ENCODE data around the gene ZC3H18.

ZC3H18 gene

DNA sequence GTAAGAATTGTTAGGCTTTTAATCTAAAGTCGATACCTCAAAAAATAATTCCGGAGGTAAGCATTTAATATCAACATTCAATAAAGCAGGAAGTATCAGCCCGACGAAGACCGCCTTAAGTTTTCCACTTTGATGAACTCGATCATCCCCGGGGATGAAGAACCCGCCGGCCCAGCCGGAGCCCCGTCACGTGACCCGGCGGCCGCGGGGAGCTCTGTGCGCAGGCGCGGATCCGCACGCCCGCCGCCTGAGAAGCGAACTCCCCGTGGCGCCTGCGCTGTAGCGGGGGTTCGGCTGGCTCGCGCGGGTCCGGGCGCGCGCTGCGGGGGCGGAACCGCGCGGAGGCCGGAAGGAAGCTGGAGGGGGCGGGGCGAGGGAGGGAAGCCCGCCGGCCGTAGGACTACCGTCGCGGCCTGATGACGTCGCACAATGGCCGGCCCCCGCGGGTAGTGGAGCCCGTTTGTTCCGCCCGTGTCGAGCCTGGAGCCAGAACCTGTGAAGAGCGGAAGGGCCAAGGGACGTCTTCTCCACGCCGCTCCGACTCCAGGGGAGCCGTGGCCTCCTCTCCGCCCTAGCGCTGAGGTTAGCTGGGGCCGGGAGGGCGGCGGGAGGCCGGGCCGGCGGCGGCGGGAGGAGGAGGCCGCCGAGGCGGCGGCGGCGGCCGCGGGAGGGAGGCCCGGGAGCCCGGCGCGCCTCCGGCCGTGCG, at the start of gene ZC3H18:
Gene ZC3H18 (plus strand): TSS at position 419 of the 706 bp plus-strand sequence. CDS start 6,721 bp downstream, outside the sequence.
- peak; percentile 98 for DNase-seq

DNA sequence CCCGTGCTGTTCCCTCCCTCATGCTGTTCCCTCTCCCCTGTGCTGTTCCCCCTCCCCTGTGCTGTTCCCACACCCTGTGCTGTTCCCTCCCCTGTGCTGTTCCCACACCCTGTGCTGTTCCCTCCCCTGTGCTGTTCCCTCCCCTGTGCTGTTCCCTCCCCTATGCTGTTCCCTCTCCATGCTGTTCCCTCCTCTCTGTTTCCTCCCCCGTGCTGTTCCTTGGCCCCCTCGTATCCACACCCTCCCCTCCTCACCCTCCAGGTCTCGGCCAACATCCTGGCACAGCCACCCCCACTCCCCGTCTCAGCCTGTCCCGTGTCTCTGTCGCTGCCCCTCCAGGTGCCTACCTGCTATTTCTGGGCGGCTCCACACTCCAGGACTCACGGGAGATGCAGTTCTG, 48.5 kb upstream of the ZC3H18 start:
- DNase-seq: no peak

DNA sequence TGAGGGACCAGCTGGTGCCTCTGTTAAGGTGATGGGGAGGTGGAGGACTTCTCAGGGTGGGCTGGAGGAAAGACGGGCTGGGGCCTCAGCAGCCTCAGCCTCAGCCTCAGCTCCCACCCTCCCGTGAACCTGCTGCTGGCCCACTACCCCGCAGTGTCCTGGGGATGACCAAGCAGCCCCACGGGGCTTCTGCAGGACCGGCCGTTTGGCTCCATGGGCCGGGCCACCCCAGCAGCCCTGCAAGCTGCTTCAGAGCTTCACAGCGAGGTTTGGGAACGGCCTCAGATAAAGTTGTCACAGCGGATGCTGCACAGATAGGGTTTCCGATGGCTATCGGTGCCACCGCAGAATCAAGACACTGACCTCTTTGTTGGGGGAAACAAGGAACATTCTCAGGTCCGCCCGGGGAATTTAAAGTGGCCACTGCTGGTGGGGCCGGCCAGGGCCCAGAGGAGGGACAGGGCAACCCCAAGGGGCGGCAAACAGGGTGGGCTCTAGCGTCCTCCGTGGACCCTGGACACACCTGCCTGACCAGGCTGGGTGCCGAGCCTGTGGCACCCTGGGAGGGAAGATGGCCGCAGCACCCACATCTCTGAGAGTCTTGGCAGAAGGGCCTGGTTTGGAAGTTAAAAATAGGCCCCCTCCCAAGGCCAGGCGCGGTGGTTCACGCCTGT, 47.8 kb upstream of the ZC3H18 start:
- no peak for DNase-seq

DNA sequence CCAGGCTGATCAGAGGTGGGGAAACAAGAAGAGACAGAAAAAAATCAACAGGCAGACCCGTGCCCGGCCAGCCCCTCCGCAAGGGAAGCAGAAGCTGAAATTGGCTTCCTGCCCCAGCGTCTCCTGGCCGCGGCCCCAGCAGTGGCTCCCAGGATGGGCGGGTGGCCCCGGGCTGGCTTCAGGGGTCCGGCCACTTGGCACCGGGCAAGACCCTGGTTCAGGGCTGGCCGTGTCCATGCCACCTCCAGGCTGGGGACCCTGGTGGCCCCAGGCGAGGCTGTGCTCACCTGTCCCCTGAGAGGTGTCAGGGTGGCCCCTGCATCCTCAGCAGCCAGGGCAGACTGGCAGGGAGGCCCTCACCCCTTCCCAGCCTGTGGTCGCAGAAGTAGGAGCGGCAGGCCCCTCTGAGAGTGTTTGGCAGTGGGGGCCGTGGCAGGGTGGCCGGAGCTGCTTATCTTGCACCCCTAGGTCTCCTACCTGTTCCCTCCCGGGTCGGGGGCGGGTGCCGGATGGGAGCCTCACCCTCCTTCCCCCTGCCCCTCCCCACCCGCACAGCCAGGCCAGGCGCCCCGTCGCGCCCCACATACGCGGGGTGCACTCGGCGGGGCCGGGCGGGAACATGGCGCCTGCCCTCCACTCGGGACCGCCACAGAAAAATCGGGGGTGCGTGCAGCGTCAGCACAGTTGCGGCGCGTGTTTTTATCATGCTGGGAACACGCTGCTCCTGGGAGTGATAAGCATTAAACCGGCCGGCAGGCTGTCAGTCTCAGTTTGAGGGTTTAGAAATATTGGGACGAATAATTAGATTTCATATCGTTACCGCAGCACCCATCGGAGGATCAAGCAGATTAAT, 46.7 kb upstream of the ZC3H18 start:
- no peak for DNase-seq

- DNase-seq: no peak
These were observed 45.8 kb upstream of the ZC3H18 start for GRCh38 chr16:88524274-88524972.

DNA sequence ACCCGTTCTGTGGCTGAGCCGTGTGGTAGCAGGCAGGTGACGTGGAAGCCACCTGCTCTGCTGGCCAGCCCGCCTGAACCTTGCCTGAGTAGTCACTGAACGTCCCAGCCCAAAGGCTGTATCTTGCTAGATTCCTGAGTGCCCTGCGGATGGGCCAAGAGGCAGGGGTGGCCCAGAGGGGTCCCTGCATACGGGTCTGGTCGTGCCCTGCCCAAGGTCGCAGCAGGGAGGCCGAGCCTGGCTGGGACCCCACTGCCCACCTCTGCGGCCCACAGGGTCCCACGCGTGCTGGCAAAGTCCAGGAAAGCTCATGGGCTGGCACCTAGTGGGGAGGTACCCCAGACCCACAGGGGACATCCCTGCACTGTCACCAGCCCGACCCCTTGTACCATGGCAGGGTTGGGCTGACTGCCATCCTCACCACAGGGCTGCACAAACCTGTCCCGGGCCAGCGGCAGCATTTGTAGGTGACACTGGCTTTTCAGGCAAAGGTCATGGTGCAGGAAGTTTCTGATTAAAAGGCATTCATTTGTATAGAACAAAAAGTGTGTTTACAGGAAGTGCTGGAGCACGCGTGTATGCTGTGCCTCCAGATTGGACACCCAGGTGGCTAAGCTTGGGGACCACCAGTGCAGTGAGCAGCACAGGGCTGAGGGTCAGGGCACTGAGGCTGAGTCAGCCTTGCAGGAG, 45.1 kb upstream of the ZC3H18 start:
- no peak for DNase-seq

DNA sequence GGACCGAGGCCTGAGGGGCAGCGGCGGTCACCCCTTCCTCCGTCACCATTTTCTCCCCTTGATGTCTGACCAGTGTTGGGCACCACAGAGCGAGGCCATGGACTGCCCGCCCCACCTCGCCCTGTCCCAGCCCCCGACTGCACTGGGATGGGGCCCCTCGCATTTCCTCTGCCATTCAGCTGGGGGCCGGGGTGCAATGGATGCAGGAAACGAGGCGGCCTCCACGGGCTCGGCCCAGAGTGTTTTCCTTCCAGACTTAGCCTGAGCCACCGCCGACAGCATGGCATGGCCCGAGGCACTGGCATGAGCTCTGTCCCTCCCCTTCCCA, 44.6 kb upstream of the ZC3H18 start:
- DNase-seq: no peak

DNA sequence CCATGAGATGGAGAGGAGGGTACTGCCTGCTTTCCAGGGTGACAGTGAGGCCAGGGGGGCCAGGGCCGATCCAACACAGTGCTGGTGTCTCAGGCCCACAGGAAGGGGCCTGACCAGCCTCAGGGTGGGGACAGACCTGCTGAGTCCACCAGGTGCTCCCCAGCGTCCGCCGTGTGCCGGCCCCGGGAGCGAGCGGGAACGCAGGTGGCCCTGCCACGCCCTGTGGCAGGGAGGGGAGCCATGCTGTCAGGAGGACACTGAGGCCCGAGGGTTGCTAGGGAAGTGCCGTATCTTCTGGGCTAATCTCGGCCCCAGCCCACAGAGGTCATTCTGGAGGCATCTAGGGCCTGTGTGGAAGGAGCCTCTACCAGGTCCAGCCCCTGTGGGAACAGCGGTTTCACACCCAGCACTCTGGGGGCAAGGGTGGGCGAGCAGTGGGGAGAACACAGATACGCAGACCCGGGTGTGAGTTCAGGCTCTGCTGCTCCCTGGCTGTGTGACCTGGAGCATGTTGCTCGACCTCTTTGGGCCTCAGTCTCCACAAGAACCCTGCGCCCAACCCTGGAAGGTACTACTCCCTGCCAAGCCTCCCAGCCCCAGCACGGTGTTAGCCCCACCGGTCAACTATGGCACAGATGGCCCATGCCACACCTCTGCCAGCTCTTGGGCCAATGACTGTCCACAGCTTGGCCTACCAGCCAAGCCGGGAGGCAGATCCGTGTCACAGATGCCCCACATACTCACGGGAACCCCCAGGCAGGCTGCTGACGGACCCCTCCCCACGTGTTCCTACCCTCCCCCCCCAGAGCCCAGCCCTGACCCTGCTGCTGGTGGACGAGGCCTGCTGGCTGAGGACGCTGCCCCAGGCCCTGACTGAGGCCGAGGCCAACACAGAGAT, 43.9 kb upstream of the ZC3H18 start:
- no peak for DNase-seq

DNA sequence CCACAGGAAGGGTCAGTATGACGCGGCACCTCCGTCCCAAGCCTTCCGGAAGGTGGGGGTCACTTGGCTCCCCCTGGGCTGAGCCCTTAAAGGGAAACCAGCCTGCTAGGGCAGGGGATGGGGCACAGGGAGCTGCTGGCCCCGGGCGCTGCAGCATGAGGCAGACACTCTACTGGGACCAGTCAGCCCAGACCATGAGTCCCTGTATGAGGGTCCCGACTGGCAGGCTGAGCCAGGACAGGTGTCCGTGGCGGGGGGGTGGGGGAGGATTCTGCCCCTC, 43.4 kb upstream of the ZC3H18 start:
- DNase-seq: no peak

DNA sequence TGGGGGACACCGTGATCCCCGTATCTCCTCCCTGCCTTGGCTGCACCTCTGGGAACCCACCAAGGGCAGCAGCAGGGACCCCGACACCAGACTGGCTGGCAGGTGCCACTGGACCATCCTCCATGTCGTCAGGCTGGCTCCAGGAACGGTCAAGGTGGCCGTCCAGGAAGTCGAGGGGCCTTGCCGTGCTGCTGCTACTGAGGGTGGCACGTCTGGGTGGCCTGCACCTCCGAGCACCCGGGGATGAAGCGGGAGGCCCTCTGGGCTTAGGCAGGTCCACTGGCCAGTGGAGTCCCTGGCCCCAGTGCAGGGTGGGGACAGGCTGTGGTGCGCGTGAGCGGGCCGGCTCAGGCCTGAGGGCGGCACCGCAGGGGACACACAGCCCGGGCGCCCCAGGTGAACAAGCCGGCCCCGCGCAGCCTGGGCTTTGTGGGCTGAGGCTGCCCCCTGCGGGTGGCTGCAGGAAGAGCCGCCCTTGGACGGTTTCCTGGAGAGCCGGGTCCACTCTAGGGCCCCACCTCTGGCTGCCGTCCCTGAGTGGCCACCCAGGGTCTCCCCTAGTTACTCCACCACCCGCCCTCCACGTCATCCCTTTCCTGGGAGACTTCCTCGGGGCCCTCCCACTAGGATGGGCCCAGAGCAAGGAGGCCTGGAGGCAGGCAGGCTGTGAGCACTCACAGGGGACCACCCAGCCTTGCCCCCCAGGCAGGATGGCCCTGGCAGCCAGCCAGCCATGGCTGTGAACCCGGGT, 42.8 kb upstream of the ZC3H18 start:
- DNase-seq: no peak

GRCh38 chr16:88527937-88528743, 42.1 kb upstream of the ZC3H18 start:
- DNase-seq: no peak

- no peak for DNase-seq
These were observed 41.3 kb upstream of the ZC3H18 start for GRCh38 chr16:88528902-88529318.

DNA sequence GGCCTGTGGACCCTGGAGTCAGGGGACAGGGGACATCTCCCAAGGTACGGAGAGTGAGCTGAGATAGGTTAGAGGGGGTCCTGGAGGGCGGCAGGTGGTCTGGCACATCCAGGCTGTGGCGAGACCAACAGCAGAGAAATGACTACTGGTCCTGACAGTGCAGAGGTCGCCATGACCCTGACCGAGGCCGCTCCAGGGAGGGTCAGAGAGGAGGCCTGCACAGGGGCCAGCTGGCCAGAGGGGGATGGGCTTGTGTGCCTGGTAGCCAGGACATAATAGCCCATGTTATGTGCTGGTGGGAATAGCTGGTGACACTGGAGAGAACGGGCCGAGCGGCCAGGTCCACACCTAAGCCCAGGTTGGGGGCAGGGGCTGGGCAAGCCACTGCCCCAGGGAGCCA, 40.6 kb upstream of the ZC3H18 start:
- no peak for DNase-seq

DNA sequence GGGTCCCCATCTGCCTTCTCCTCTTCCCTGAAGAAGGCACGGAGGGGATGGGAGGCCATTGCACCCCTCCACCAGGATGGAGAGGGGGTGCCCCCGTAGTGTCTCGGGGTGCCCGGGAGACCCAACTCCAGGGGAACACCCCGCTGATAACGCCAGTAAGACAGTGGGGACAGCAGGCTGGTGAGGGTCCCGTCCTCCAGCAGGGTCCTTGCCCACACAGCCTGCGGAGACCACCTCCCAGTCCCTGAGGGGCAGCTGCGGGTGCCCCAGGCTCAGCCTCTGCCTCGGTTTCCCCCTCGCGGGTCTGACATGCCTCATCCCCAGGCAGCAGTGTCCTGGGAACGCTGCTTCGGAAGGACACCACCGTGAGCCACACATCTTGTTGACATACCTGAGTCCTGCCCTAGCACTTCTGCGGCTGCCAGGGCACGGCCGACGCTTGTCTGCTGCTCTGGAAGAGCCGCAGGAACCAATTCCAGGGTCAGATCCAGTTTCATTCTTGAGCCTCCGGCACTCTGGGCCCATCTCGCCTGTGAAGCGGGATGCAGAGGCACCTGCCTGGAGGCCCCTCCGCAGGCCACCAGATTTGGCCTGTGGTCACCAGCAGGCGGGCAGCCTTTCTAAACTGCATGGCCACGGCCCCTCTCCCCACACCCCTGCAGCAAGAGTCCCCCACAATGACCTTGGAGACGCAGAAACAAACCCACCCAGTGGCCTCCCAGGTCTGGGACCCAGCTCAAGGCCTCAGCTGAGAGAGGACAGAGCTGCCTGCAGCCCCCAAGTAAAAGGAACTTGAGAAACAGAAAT, 39.9 kb upstream of the ZC3H18 start:
- no peak for DNase-seq

- DNase-seq: no peak
These were observed 39.4 kb upstream of the ZC3H18 start for GRCh38 chr16:88530858-88531203.

DNA sequence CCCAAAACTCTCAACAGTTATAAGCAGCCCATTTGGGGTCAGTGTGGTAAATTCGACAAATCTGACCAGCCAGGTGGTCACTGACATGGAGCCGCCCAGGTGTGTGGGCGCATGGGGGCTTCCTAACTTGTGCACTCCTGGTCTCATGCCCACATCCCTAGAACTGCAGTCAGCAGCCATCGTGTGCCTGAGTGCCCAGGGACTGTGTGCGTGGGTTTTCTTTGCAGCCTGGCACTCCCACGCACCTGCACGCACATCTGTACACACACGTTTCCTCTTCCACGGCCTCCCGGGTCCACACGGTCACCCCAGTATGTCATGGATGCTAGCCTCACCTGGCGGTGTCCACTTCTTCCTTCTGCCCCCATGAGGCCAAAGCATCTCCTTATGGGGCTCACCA, 38.9 kb upstream of the ZC3H18 start:
- DNase-seq: no peak

GRCh38 chr16:88531931-88532433, 38.2 kb upstream of the ZC3H18 start:
- DNase-seq: no peak

DNA sequence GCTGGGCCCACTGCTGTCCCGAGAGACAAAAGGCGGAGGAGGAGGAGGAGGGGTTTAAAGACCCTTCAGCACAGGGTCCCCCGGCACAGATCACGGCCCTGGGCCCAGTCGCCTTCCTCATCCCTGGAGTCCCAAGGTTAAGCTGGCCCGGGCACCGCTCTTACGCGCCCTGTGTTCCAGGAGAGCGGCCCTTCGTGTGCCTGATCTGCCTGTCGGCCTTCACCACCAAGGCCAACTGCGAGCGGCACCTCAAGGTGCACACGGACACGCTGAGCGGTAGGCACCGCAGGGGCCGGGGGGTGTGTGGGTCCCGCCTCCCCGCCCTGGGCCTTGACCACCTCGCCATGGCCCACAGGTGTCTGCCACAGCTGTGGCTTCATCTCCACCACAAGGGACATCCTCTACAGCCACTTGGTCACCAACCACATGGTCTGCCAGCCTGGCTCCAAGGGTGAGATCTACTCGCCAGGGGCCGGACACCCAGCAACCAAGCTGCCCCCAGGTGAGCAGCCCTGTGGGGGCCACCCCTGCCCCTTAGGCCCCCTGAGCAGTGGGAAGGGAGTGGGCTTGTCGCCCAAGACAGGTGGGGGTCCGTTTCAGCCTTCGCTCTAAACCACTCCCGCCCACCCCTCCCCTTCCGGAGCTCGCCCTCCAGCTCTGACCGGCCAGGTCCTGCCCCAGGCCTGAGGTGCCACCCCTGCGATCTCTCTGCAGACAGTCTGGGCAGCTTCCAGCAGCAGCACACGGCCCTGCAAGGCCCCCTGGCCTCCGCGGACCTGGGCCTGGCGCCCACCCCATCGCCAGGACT, 37.6 kb upstream of the ZC3H18 start:
- no peak for DNase-seq

Measured in NCI-H2171 (cell line).